Dedifferentiated amniotic fluid mesenchymal stem cell (primary cell): ENCODE measurements around the gene TIMELESS.
A peak's percentile ranks its signal among the peaks of the same experiment; 100 is the strongest.
"Not testable (repeated sequence)": the region's sequence is repeated elsewhere in the genome, so short reads cannot be mapped to it uniquely, and the experiment has no call there.

ENCODE experiments used
- DNase-seq: peaks from one replicate; pipeline ENCODE4 v3.0.0-alpha.2; 2016; ENCODE audit errors: extremely low spot score

The TIMELESS gene

GRCh38 chr12:56448860-56449621 lies at the start of gene TIMELESS:
TSS of gene TIMELESS (minus strand) at chr12:56449426. CDS start at chr12:56434170, 15,256 bp downstream.
- peak; percentile 91 for DNase-seq

GRCh38 chr12:56498126-56498902 lies 49.1 kb upstream of the TIMELESS start:
- DNase-seq: not testable (repeated sequence)

- DNase-seq: not testable (repeated sequence)
These were observed 47.5 kb upstream of the TIMELESS start for GRCh38 chr12:56496704-56497103.

- DNase-seq: not testable (repeated sequence)
These were observed 45.3 kb upstream of the TIMELESS start for GRCh38 chr12:56494481-56494880.

GRCh38 chr12:56494106-56494415 lies 44.8 kb upstream of the TIMELESS start:
- not testable (repeated sequence) for DNase-seq

- not testable (repeated sequence) for DNase-seq
These were observed 44.3 kb upstream of the TIMELESS start for GRCh38 chr12:56493409-56494105.

GRCh38 chr12:56490360-56490759 lies 41.1 kb upstream of the TIMELESS start:
- no peak for DNase-seq

- DNase-seq: peak; percentile 61
These were observed 39.1 kb upstream of the TIMELESS start, which contains the start of gene GLS2 for GRCh38 chr12:56488041-56488955. TSS of gene GLS2 (minus strand) at chr12:56488161. CDS start at chr12:56488118, 43 bp downstream.

- no peak for DNase-seq
These were observed 38.3 kb upstream of the TIMELESS start for GRCh38 chr12:56487448-56488040.

GRCh38 chr12:56486694-56487093 lies 37.5 kb upstream of the TIMELESS start:
- no peak for DNase-seq

- DNase-seq: no peak
These were observed 35.3 kb upstream of the TIMELESS start for GRCh38 chr12:56484566-56484965.

- DNase-seq: no peak
These were observed 30.4 kb upstream of the TIMELESS start for GRCh38 chr12:56479625-56480024.

GRCh38 chr12:56477521-56478225 lies 28.4 kb upstream of the TIMELESS start:
- no peak for DNase-seq

- DNase-seq: no peak
These were observed 27.8 kb upstream of the TIMELESS start for GRCh38 chr12:56476972-56477432.

GRCh38 chr12:56476143-56476542 lies 26.9 kb upstream of the TIMELESS start:
- DNase-seq: no peak

- no peak for DNase-seq
These were observed 25.2 kb upstream of the TIMELESS start for GRCh38 chr12:56474389-56474788.

GRCh38 chr12:56469007-56469930 lies 20.0 kb upstream of the TIMELESS start:
- DNase-seq: no peak

GRCh38 chr12:56468216-56469006 lies 19.2 kb upstream of the TIMELESS start, which contains the start of gene SPRYD4:
TSS of gene SPRYD4 (plus strand) at chr12:56468578. CDS start at chr12:56468592, 14 bp downstream.
- DNase-seq: peak; percentile 89
